OCI-LY3 (cell line): ENCODE results near the gene LCOR.

ENCODE experiments used
- CTCF ChIP-seq: fragments of 200-600, 300-600 bp; sonication (generic); IDR thresholded peaks from 2 replicates; pipeline ENCODE4 v1.5.1; 2014; ENCODE audit warnings: antibody characterized with exemption, low read length, low read depth
- EZH2phosphoT487 ChIP-seq: fragments of 200-600 bp; shearing (Covaris generic); IDR thresholded peaks from 2 replicates; pipeline ENCODE4 v1.6.1; 2018; ENCODE audit warnings: antibody characterized with exemption, mixed run types, low read depth

- TF ChIP-seq EZH2phosphoT487 (no peak), CTCF (no peak)
Observed at GRCh38 chr10:97003151-97003803, 171.2 kb downstream of the LCOR start.
